ENCODE results near the gene ITGAV. TPM values are rescaled to one million over a fixed set of nuclear protein-coding genes. Genes with fewer than 3 reads are reported as not detected.

The ITGAV gene
- total and polyA plus RNA-seq, 2 donors (not counting 1 experiment from before 2014, with no cell fraction given) = 121 to 205 TPM

- Histone ChIP-seq H3K27ac (ENCODE audit: insufficient read depth, low read length) (no peak overlapping the region), H2AFZ (ENCODE audit: low read length) (no peak overlapping the region), H3K4me2 (ENCODE audit: extremely low read depth, insufficient read depth, low read length) (no peak overlapping the region), H3K4me1 (ENCODE audit: control insufficient read depth, extremely low read depth, insufficient read depth, low read length) (peaks cover 3% of the 10 kb centered on the region), H3K36me3 (ENCODE audit: control insufficient read depth, insufficient read depth, low read length) (peaks cover 4% of the 10 kb centered on the region), H3K9ac (ENCODE audit: insufficient read depth, low read length) (no peak overlapping the region), H3K4me3 (replicated peaks in 1 of 4; ENCODE audit: control extremely low read depth in 1 of 4, insufficient read depth in 1 of 4, low read depth in 3 of 4, low read length in 4 of 4) (no peak overlapping the region), H3K79me2 (ENCODE audit: control insufficient read depth, insufficient read depth, low read length) (no peaks in the 10 kb centered on the region), H4K20me1 (ENCODE audit: control insufficient read depth, extremely low read depth, insufficient read depth, low read length) (no peaks in the 10 kb centered on the region), H3K9me3 (ENCODE audit: control insufficient read depth, insufficient read depth, low read depth, low read length) (no peaks in the 10 kb centered on the region), H3K27me3 (ENCODE audit: control insufficient read depth, insufficient read depth, low read length) (no peaks in the 10 kb centered on the region)
- no peak for DNase-seq (ENCODE audit: low read depth in 2 of 2)
- TF ChIP-seq EZH2 (IDR thresholded peaks at IDR 0.05; ENCODE audit: low read length, missing control alignments) (no peak), CTCF (conservative IDR thresholded peaks at IDR 0.05 in 1 of 2, IDR thresholded peaks at IDR 0.05 in 1 of 2; ENCODE audit: low read depth in 1 of 2, low read length in 2 of 2) (no peak)
Observed at GRCh38 chr2:186637497-186637800, 47.6 kb downstream of the ITGAV start.

GRCh38 chr2:186639939-186640338 lies 50.1 kb downstream of the ITGAV start:
- H3K9ac ChIP-seq (ENCODE audit: insufficient read depth, low read length) = no peak overlapping the region
- peaks cover 3% of the 10 kb centered on the region for H3K4me1 ChIP-seq (ENCODE audit: control insufficient read depth, extremely low read depth, insufficient read depth, low read length)
- no peaks in the 10 kb centered on the region for H3K79me2 ChIP-seq (ENCODE audit: control insufficient read depth, insufficient read depth, low read length)
- no peak for DNase-seq (ENCODE audit: low read depth in 2 of 2)
- H2AFZ ChIP-seq (ENCODE audit: low read length) = no peak overlapping the region
- TF ChIP-seq EZH2 (IDR thresholded peaks at IDR 0.05; ENCODE audit: low read length, missing control alignments) (no peak), CTCF (conservative IDR thresholded peaks at IDR 0.05 in 1 of 2, IDR thresholded peaks at IDR 0.05 in 1 of 2; ENCODE audit: low read depth in 1 of 2, low read length in 2 of 2) (no peak)
- no peaks in the 10 kb centered on the region for H3K9me3 ChIP-seq (ENCODE audit: control insufficient read depth, insufficient read depth, low read depth, low read length)
- no peak overlapping the region for H3K4me2 ChIP-seq (ENCODE audit: extremely low read depth, insufficient read depth, low read length)
- no peaks in the 10 kb centered on the region for H4K20me1 ChIP-seq (ENCODE audit: control insufficient read depth, extremely low read depth, insufficient read depth, low read length)
- H3K27ac ChIP-seq (ENCODE audit: insufficient read depth, low read length) = no peak overlapping the region
- peaks cover 4% of the 10 kb centered on the region for H3K36me3 ChIP-seq (ENCODE audit: control insufficient read depth, insufficient read depth, low read length)
- H3K27me3 ChIP-seq (ENCODE audit: control insufficient read depth, insufficient read depth, low read length) = no peaks in the 10 kb centered on the region
- no peak overlapping the region for H3K4me3 ChIP-seq (replicated peaks in 1 of 4; ENCODE audit: control extremely low read depth in 1 of 4, insufficient read depth in 1 of 4, low read depth in 3 of 4, low read length in 4 of 4)

GRCh38 chr2:186641132-186641806 lies 51.4 kb downstream of the ITGAV start:
- Histone ChIP-seq H2AFZ (ENCODE audit: low read length) (no peak overlapping the region), H3K4me2 (ENCODE audit: extremely low read depth, insufficient read depth, low read length) (no peak overlapping the region), H3K27ac (ENCODE audit: insufficient read depth, low read length) (no peak overlapping the region), H3K9ac (ENCODE audit: insufficient read depth, low read length) (no peak overlapping the region), H3K9me3 (ENCODE audit: control insufficient read depth, insufficient read depth, low read depth, low read length) (no peaks in the 10 kb centered on the region), H4K20me1 (ENCODE audit: control insufficient read depth, extremely low read depth, insufficient read depth, low read length) (no peaks in the 10 kb centered on the region), H3K36me3 (ENCODE audit: control insufficient read depth, insufficient read depth, low read length) (peaks cover 4% of the 10 kb centered on the region), H3K27me3 (ENCODE audit: control insufficient read depth, insufficient read depth, low read length) (no peaks in the 10 kb centered on the region), H3K79me2 (ENCODE audit: control insufficient read depth, insufficient read depth, low read length) (no peaks in the 10 kb centered on the region), H3K4me1 (ENCODE audit: control insufficient read depth, extremely low read depth, insufficient read depth, low read length) (peaks cover 3% of the 10 kb centered on the region), H3K4me3 (replicated peaks in 1 of 4; ENCODE audit: control extremely low read depth in 1 of 4, insufficient read depth in 1 of 4, low read depth in 3 of 4, low read length in 4 of 4) (no peak overlapping the region)
- DNase-seq (ENCODE audit: low read depth in 2 of 2) = no peak
- no peak for TF ChIP-seq EZH2 (IDR thresholded peaks at IDR 0.05; ENCODE audit: low read length, missing control alignments)
- TF ChIP-seq CTCF (conservative IDR thresholded peaks at IDR 0.05 in 1 of 2, IDR thresholded peaks at IDR 0.05 in 1 of 2; ENCODE audit: low read depth in 1 of 2, low read length in 2 of 2) = no peak
